HG03354 (cell line): ENCODE measurements around the gene HOXB8.

Source experiments
- ATAC-seq: cut with Tn5 transposase; IDR thresholded peaks from one replicate; pipeline ENCODE4 v1.9.1; 2021; ENCODE audit warnings: mild to moderate bottlenecking; ENCODE audit not compliant: unreplicated experiment, poor library complexity, severe bottlenecking

The HOXB8 gene

DNA sequence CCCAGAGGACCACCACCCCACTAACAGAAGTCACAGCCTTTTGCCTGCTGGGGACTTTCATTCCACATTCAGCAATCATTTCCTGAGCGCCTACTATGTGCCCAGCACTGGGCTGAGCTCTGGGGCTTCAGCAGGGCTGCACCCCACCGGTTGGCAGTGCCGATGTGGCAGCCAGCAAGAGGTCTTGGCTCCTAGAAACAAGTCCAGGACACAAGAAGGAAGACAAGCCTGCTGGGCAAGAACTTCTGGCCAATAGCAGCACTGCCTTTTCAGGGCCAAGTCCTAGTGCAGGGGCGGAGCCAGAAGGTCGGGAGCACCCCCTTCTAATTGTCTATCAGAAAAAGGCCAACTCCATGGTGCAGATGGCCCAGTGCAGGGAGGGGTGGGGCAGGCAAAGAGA is 24.0 kb upstream of the HOXB8 start:
- ATAC-seq = no peak

DNA sequence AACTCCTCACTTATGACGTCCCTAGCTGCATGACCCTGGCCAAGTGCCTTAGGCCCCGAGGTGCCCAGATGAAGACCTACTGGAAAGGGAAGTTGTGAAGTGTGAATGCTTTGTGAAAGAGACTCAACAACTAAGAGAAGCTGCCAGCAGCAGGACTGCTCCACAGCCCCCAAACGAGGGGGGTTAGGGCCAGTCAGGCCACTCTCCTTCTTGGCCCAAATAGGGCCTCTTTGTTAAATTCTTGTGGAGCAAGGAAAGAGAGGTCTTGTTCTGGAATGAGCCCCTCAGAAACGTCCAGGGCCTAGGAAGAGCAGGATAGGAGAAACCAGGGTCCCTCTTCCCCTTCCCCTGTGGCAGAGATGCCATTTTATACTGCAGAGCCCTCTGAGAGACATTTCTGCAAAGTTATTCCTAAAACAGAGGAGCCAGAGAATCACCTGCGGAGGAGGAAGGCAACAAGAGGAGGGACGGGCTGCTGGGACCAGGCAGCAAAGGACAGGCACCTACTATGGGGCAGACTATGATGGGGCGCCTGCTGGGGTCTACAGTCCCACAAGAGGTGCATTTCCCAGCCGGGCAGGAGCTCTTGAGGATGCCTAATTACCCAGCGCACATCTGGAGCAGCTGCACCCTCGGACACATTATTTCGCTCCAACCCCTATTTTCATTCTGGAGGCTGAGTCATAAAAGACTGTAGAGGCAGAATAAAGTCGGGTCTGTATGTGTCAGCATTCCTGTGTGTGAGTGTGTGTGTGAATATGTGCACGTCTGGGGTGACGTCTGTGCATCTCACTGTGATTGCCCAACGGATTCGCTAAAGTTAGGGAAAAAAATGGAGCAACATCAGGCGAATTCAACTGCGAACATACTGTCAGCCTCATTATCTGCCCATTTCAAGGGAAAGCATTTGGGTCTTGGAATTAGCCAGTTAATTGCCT is 22.5 kb upstream of the HOXB8 start:
- no peak for ATAC-seq

DNA sequence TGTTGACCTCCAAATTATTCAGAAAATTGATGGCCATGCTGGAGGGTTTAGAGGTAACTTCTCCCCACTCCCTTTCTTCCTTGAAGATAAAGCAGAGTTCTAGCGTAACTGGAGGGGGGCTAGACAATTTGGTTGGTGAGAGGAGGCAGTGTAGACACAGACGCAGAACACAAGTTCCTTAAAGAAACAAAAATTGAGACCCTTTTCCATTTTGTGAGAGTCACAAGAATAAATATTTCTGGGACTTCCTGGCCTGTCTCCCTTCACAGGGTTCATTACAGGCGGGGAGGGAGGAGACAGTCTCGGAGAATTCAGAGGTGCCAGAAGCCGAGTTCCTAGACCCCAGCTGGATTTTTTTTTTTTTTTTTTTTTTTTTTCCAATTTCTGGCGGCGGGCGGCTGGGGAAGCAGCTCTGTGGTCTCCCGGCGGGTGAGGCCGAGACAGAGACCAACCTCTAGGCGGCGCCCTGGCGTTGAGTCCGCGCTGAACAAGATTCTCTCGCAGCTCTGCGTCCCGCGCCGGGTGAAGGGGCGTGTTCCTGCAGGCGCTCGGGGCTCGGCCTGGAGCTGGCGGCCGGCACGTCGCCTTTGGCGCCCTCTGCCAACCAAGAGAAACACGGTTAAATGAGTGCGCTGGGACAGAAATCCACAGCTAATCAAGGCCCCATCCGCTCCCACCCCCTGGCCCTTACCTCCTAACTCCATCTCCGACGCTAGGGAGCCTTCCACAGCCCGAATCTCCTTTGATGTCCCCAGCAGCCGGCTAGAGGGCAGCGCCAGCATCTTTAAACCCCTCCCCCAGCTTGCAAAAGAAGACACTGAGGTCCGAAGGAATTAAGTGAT is 21.3 kb upstream of the HOXB8 start:
- ATAC-seq = peak; percentile 47

DNA sequence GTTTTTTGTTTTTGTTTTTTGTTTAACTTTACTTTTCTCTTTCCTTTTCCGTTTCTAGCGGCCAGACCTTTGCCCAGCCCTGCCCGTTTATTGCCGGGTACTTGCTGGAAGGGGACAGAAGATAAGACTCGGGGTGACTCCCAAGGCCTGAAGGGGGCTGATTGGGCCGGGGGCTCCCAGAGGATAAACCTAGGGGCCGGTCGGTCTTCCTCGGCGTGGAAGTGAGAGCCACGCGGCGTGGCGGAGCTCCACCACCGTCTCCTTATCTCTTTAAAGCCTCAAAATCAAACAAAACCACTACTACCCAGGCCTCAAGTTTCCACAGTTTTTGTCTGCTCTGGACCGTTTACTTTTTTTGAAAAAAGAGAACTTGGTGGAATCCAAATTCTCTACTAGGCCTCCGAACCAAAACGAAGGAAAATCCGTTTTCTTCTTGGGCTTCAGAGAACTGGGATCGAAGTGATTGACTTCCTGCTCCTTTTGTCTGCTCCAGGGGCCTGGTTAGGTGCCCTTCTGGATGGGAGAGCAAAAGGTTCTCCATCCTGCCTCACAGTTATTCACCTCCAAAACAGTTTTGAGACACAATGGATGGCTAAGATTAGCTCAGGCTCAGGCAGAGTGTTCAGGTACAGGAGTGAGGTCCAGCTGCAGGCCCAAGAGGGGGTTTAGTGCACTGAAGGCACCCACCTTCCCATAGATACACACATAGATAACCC is 19.6 kb upstream of the HOXB8 start:
- ATAC-seq = no peak

DNA sequence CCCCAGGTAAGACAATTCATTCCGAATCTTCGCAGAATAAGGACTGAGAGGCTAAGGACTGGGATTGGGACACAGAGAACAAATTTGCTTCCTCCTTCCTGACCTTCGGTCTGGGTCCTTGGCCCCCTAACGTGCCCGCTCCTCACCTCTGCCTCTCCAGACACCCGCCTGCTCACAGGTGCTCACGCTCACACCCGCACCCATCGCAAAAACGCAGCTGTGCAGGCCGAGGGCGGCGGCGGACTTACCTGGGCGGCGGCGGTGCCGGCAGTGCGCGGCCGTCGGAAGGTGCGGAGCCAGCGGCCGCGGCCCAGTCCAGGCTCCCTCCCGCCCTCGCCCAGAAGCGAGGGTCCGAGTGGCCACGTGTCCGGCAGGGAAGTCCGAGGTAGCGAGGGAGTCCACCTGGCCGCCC is 18.2 kb upstream of the HOXB8 start:
- no peak for ATAC-seq

DNA sequence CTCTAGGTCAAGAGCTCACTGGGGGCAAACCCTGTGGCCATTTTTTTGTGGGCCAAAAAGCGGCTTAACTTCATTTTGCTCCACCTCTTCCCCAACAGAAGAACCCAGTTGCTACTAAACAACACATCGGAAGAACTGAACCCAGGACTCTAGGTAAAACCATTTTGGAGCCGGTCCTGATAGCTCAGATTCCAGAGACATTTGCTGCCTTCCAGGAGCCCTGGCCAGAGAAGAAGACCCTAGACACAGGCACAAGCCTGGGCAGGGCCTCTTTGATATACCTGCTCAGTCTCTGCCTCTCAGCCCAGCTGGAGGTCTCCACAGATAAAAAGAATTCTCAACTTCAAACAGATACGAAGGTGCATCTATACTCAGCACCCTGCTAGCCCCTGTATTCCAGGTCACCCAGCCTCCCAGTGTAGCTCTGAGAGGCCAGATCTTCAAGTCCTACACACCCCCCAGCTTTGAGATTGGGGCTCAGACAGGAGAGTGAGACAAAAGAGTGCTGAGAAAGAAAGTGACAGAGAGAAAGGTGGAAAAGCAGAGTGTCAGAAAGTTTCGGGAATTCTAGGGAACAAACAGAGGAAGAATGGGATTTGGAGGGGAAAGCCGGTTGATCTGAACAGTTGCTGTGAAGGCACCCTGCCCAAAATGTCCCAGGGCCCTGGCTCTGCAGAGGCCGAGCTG is 17.6 kb upstream of the HOXB8 start:
- ATAC-seq = no peak

DNA sequence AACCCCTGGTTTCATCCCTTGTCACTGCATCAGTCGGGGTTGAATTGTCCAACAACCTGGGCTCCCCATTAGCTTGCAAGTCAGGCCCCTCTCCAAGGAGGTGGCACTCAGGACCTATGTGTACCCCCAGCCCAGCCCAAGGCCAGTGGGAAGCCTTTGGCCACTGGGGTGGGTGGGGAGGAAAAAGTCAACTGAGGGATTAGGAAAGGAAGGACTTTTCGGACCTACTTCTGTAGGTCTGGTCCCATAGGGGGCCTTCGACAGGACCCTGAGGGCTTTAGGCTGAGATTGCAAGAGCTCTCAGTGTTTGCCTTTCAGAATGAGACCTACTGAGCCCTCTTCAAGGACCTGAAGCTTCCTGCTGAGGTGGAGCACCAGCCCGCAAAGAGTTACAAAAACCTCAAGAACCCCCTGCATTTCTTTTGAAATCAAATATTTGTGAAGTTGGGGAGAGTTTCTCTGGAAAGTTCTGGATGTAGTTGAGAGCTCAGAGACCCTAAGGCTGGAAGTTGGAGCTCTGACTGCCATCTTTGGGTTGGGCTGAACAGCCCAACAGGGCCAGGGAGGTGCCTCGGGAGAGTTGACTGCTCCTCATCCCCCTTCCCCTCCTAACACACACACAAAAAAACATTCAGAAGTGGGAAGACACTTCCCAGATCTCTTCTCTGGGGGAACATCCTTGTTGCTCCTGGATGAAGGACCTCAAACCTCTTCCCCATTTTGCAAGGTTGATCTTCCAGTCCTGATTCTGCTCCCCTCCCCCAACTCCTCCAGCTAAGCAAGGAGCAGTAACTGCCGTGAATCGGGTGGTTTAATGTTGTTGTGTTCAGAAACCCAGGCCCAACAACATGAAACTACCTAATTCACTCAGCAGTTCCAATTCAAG is 16.8 kb upstream of the HOXB8 start:
- no peak for ATAC-seq

DNA sequence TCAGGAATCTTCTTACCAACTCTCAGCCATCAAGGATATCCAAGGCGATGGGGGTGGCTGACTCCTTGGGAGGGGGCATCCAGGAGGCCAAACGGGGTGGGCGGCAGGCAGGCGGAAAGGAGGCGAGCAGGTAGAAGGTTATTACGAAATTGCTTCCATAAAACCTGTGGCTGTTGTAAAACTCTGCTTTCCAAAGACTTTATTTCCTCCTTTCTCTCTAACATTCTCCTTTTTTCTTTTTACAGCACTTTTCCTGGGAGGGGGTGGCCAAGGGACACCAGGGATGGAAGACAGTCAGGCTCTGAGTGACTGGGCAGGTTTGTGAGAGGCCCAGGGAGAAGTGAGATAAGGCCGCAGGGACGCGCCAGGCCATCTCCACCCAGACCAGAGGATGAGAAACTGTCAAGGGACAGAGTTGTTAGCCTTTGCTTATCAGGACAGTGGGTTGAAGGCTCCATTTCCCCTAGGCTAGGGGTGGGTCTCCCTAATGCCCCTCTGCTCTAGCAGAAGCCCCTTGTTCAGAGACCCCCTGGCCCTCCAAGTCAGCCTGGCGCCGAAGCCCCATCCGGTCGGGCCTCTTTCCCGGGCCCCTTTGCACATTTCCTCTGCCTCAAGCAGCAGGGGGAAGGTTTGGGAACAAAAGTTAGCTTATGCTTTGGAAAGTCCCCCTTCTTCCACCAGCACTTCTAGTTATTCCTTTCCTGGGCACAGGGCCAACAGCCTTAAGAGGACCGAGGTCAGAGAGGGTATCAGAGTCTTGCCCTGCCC is 16.0 kb upstream of the HOXB8 start:
- ATAC-seq = no peak

DNA sequence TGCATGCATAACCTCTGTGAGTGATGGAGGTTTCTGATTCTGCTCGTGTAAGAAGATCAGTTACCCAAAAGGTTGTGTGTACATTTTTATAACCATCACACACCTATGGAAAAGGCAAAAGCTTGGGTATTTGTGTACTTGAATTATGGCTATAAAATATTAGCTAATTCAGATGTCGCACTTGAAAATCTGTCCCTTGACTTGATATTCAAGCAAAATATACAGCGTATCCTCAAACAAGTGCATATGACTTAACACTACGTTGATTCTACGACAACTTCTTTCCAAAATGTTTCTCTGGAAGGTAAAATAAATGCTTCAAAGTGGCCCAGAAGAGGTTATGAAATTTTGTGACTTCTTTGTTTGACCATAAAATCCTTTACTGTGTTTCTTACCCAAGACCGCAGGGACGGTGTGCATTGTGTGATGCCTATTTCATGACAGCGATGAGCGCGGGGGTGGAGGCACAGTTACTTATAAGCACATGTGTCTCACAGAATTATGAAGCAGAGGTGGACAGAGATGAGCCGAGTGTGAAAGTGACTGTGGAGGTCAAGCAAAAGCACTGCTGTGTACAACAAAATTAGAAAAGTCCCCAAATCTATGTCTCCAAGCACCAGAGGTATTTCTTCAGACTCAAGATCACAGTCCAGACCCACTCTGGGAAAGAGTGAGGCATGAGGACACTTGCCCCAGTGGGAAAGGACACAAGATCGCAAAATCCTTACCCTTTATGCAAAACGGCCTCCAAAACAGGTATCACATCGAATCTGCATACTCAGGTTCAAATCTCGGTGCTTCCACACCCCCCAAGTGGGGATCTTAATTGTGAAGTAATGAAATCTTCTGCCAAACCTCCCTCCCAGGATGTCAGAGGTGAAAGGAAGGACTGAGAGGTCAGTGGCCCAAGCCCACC is 15.2 kb upstream of the HOXB8 start:
- ATAC-seq = no peak

DNA sequence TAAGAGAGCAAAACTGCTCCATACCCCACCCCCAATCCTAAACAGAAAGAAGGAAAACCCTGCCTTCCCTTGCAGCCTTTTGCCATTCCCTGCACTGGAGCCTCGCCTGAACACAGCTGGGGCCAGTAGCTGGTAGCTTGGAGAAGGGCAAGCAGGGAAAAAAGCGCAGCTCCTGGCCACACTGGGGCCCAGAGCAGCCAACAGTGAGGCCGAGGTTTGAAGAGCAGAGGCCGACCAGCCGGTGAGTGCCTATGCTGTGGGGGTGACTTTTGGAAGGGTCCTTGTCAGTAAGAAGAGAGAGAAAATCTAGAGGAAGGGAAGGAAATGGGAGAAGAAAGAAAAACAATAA is 14.3 kb upstream of the HOXB8 start:
- no peak for ATAC-seq

DNA sequence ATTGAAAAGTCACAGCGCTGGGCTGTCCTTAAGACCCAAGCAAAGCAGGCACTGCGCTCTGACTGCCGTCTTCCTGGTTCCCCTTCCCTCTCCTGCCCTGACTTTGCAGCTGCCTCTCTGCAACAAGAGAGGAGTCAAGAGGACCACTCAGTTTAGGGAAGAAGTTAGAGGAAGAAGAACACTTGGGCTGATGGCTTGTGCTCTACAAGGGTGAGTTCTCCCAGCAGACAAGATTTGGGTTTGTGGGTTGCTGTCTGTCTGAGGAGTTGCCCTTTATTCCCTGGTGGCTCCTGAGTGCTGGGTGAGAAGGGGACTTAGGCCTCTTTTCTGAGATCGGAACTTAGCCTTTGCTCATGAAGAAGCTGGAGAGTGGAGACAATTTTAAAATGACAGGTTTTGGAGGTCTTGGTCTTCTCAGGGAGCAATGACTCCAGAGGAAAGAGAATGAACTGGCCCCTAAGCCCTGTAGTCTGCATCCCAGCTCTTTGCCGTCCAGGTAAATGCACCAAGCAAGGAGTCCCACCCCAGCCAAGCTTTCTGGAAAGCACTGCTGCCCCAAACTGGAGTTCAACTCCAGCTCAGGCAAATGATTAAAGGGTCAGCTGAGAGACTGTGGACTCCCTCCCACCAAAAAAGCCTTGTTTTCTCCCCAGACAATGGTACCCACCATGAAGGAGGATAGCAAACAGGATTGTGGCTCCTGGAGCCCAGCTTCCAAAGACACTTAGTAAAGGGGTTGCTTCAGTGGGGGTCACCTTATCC is 13.7 kb upstream of the HOXB8 start:
- no peak for ATAC-seq

DNA sequence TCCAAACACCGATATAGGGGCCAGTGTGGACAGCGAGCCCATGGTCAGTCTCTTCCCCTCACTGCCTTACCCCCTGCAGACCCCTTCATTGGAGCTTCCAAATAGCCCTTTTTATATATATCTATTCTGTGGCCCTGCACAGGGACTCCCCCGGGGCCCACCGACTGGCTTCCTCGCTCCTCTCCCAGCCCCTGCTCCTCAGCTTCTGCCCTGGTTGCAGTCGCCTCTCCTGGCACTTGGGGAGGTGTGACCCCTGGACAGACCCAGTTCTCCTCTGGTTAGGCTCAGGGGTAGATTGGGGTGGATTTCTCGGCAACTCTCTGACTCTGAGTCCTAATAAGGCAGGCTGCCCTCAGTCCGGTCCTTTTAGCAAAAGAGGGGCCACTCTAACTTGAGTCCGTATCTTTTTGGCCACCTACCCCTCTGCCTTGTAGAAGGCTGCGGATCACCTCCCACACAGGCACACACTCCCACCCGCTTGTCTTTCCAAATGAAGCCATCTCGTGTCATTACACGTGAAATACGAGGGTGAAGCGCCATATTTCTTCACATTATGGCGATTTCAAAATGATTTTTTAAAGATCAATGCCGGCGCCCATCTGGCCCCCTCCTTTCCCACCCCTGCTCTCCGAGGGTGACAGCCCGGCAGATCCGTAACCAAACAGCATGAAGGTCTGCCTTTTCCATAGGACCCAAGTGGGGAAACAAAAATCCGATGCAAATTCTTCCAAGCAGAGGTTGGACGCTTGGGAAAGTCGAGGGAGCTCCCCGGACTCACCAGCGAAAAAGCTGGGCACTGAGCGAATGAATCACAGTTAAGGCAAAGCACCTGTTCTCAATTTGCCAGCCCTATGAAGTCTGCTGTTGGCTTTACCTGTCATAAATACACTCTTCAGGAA is 12.8 kb upstream of the HOXB8 start:
- no peak for ATAC-seq

DNA sequence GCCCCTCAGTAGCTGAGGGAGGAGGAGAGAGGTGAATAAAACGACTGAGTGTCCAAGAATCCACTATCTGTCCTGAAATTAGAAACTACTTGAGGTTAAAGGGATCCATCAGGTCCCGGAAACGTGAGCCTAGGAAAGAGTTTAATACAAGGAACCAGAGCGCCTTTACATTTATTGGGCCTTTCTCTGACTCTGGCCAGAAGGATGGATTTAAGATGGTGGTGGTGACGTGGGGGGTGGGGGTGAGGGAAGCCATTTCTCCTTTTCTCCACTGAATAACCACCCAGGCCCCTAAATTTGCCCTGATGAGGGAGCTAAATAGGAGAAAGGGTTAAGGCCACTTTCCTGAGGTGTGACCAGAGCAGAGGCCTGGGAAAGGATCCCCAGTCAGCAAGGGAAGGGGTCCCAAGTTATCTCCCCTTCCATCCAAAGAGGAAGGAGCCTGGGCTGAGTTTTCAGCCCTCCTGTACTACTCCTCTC is 12.1 kb upstream of the HOXB8 start:
- no peak for ATAC-seq

DNA sequence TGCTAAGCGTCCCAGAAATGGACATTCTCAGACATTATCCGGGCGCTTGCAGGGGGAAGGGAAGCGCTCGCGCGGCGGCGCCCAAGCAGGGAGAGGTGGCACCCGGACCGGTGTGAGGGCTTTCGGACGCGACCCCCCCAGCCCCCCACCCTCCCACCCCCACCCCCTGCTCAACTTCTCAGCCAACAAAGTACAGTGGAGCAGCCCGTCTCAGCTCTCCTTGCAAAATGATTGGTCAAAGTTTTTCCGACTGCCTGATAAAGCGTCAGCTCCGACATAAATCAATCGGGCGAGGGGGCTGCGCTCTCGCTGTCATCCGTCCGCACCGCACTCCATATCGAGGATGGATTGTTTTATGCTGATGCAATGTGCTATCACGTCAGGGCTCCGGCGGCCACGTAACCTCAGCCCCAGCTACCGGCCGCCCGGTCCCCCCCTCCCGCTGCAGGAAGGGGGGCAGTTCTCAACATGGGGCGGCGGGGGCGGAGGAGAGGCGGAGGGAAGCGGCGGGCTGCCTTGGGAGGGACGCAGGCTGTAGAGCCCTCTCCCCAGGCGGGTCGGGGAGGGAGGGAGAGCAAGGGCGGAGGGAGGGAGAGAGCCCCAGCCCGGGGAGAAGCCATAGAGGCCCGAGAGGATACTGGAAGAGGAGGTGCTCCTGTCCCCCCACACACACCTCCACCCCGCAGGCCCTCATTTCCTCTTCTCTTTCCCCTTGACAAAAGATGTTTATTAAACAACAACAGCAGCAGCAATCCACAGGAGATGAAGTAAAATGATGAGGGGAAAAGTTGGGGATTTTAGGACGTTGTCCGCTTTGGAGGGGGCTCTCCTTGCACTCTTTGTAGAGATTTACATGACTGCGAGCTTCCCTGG is 11.4 kb upstream of the HOXB8 start, which contains the start of gene HOXB9:
Gene HOXB9 (minus strand): TSS at position 114 of the 873 bp plus-strand sequence. CDS start 89 bp downstream, at position 25.
- no peak for ATAC-seq
